Measurements from ENCODE around the gene GOLGA6L6. TPM values are rescaled to one million over a fixed set of nuclear protein-coding genes. Genes with fewer than 3 reads are reported as not detected.
"Not testable (repeated sequence)": the region's sequence is repeated elsewhere in the genome, so short reads cannot be mapped to it uniquely, and the experiment has no call there.

GOLGA6L6 gene
- polyA plus RNA-seq (2012; ENCODE audit: insufficient read depth, insufficient read length, low read depth): not detected

GRCh38 chr15:20541700-20542099, at the start of gene GOLGA6L6:
Gene GOLGA6L6 (minus strand): TSS chr15:20541800. CDS start chr15:20541709, 91 bp downstream.
- H3K9me3 ChIP-seq; H3K36me3 ChIP-seq; H3K27me3 ChIP-seq; H3K4me3 ChIP-seq (ENCODE audit: low read depth, low read length); H3K4me1 ChIP-seq: not testable (repeated sequence)
- DNase-seq: peak; percentile 15

DNA sequence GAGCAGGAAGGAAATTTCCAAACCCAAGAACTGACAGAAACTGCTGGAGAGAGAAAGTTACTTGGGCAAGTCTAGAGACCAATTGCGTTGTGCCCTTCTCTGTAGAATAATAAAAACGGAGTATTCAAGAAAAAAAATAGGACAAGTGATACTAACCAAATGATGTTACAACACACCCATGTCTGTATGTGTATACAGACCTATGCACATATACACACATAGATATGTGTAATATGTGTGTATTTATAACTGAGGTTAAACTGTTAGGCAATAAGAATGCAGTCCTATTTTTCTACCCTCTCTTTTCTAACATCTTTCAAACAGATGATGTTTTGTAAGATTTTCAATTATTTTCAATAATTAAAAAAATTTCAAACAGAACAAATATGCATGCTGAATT, 48.5 kb upstream of the GOLGA6L6 start:
- not testable (repeated sequence) for H3K27me3 ChIP-seq; H3K4me3 ChIP-seq (ENCODE audit: low read depth, low read length); DNase-seq; H3K36me3 ChIP-seq; H3K9me3 ChIP-seq; H3K4me1 ChIP-seq

GRCh38 chr15:20586821-20587220, 45.2 kb upstream of the GOLGA6L6 start:
- H3K4me1 ChIP-seq; H3K27me3 ChIP-seq; H3K36me3 ChIP-seq; H3K4me3 ChIP-seq (ENCODE audit: low read depth, low read length); DNase-seq; H3K9me3 ChIP-seq: not testable (repeated sequence)

DNA sequence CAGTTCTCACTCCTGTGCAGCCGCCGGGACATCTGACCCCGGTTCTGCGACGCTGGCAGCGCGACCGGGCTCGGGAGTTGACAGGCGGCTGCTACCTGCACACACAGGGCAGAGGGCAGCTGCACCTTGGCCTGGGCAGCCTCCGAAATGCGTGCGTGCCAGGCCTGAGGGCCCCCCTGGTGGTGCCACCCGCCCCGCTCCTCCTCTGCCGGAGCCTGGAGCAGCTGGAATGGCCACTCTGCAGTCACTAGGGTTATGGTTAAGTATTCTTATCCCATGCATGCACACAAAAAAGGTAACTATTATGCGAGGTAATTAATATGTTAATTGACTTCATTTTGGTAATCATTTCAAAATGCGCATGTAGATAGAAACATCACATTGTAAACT, 41.1 kb upstream of the GOLGA6L6 start:
- H3K27me3 ChIP-seq; H3K4me1 ChIP-seq; H3K36me3 ChIP-seq; H3K4me3 ChIP-seq (ENCODE audit: low read depth, low read length); H3K9me3 ChIP-seq; DNase-seq: not testable (repeated sequence)

- not testable (repeated sequence) for H3K9me3 ChIP-seq; H3K36me3 ChIP-seq; H3K27me3 ChIP-seq; H3K4me1 ChIP-seq; DNase-seq; H3K4me3 ChIP-seq (ENCODE audit: low read depth, low read length)
Observed at GRCh38 chr15:20582109-20582725, 40.6 kb upstream of the GOLGA6L6 start.

- not testable (repeated sequence) for H3K27me3 ChIP-seq; H3K4me3 ChIP-seq (ENCODE audit: low read depth, low read length); DNase-seq; H3K4me1 ChIP-seq; H3K9me3 ChIP-seq; H3K36me3 ChIP-seq
Observed at GRCh38 chr15:20581261-20582108, 39.9 kb upstream of the GOLGA6L6 start.

DNA sequence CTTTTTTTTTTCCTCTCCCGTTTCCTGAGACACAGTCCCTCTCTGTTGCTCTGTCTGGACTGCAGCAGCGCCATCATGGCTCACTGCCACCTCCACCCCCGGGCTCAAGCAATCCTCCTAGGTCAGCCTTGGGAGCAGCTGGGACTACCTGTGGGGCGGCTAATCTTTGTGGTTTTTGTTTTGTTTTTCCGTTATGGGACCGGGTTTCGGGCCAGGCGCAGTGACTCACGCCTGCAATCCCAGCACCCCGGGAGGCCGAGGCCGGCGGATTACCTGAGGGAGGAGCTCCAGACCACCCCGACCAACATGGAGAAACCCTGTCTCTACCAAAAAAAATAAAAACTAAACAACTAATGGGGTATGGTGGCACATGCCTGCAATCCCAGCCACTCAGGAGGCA, 38.1 kb upstream of the GOLGA6L6 start:
- not testable (repeated sequence) for H3K4me3 ChIP-seq (ENCODE audit: low read depth, low read length); DNase-seq; H3K9me3 ChIP-seq; H3K36me3 ChIP-seq; H3K4me1 ChIP-seq; H3K27me3 ChIP-seq

DNA sequence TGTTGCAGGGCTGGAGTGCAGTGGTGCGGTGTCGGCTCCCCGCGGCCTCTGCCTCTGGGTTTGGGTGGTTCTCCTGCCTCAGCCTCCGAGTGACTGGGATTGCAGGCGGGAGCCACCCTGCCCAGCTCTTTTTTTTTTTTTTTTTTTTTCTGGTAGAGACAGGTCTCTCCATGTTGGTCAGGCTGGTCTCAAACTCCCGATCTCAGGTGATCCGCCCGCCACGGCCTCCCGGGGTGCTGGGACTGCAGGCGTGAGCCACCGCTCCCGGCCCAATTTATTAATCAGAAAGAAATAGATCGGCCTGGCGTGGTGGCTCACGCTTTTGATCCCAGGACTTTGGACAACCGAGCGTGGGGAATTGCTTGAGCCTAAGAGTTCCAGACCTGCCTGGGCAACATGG, 9.7 kb upstream of the GOLGA6L6 start:
- DNase-seq; H3K4me3 ChIP-seq (ENCODE audit: low read depth, low read length); H3K36me3 ChIP-seq; H3K9me3 ChIP-seq; H3K4me1 ChIP-seq; H3K27me3 ChIP-seq: not testable (repeated sequence)

GRCh38 chr15:20505926-20506658, 35.5 kb downstream of the GOLGA6L6 start:
- not testable (repeated sequence) for H3K36me3 ChIP-seq; H3K27me3 ChIP-seq; H3K9me3 ChIP-seq; DNase-seq; H3K4me3 ChIP-seq (ENCODE audit: low read depth, low read length); H3K4me1 ChIP-seq

DNA sequence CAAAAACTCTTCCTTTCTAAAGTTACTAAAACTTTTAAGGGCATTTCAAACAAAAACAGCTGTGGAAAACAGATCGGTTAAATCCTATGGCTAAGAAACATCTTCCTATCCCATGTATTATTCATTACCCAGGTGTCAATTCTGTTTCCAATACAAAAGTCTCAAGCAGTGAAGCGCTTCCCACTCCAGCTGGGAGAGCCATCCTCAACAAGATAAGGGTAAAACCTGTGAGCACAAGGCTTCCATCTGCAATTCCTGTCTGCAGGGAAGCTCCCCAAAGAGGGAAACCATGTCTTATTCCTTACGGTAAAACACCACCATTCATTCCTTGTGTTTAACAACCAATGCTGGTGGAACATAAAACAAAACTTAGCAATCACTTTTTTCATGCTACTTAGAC, 38.8 kb downstream of the GOLGA6L6 start:
- not testable (repeated sequence) for H3K4me3 ChIP-seq (ENCODE audit: low read depth, low read length); H3K9me3 ChIP-seq; H3K4me1 ChIP-seq; DNase-seq; H3K36me3 ChIP-seq; H3K27me3 ChIP-seq

DNA sequence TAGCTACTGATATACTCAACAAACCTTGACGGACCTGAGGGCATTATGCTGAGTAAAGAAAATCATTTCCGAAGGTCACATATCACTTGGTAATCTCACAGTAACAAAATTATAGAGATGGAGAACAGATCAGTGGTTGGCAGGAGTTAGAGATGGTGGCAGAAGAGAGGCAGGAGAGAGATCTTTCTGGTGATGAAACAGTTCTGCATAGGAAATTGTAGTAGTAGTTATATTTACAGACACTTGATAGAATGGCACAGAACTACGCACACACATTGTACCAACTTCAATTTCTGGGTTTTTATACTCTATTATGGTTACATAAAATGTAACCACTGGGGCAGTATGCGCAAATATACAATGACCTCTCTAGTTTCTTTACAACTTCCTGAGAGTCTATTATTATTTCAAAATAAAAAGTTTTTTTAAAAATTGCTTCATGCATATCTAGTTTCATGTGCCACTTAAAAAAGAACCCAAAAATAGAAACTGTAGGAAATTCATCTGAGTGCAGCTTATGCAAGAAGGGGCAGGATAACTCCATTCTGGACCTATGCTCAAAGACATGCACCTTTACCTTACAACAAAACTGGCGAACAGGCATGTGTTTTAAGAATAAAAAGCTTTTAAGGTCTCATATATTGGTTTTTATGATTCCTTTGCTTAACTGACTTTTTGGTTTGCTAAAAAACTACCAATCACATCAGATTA, 39.9 kb downstream of the GOLGA6L6 start:
- not testable (repeated sequence) for H3K36me3 ChIP-seq; H3K27me3 ChIP-seq; DNase-seq; H3K4me1 ChIP-seq; H3K4me3 ChIP-seq (ENCODE audit: low read depth, low read length); H3K9me3 ChIP-seq

DNA sequence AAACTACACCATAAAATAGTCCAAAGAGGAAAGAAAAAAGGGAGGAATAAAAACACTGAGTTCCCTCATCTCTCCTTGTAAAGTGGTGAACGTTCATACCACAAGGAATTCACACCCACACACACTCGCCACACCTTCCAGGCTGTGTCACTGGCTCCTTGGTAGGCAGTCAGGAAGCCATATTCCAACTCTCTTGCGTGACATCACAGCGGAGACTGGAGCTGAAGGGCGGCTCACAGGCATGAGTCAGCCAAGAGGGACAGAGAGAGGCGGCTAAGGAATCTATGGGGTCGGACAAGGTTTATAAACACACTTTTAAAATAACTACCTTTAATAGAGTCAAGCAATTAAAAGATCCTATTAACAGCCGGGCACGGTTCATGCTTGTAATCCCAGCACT, 43.8 kb downstream of the GOLGA6L6 start:
- not testable (repeated sequence) for H3K4me1 ChIP-seq; H3K4me3 ChIP-seq (ENCODE audit: low read depth, low read length); H3K27me3 ChIP-seq; H3K9me3 ChIP-seq; DNase-seq; H3K36me3 ChIP-seq

DNA sequence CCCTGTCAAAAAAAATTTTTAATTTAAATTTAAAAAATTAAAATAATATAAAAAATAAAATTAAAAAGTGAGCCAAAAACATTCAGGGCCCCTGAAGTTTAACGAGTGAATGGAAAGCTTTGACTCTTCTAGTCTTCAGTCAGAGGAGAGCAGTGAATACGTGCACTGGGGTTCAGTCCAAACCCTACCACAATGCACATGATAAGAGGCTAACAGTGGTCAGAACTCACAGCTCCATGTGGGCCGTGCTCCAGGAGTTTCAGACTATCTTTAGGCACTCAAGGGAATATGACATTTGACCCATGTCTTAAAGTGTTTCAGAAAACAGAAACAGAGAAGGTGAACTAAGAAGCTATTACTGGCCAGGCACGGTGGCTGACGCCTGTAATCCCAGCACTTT, 48.6 kb downstream of the GOLGA6L6 start:
- DNase-seq: not testable (repeated sequence)

DNA sequence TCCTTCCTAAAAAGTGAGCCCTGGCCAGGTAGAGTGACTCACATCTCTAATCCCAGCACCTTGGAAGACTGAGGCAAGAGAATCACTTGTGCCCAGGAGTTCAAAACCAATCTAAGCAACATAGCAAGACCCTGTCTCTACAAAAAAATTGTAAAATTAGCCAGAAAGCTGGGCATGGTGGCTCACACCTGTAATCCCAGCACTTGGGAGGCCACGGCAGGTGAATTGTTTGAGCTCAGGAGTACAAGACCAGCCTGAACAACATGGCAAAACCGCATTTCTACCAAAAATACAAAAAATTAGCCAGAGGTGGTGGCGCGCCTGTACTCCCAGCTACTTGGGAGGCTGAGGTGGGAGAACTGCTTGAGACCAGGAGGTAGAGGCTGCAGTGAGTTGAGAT, 49.0 kb downstream of the GOLGA6L6 start:
- H3K4me3 ChIP-seq (ENCODE audit: low read depth, low read length): not testable (repeated sequence)

More for the DNA sequence above, 48.6 kb downstream of the GOLGA6L6 start:
- H3K9me3 ChIP-seq; H3K4me1 ChIP-seq; H3K27me3 ChIP-seq; H3K36me3 ChIP-seq; H3K4me3 ChIP-seq (ENCODE audit: low read depth, low read length): not testable (repeated sequence)

GRCh38 chr15:20489320-20489719, 52.3 kb downstream of the GOLGA6L6 start:
- H3K4me1 ChIP-seq; H3K9me3 ChIP-seq; H3K4me3 ChIP-seq (ENCODE audit: low read depth, low read length); H3K27me3 ChIP-seq; DNase-seq; H3K36me3 ChIP-seq: not testable (repeated sequence)

More for the DNA sequence above, 49.0 kb downstream of the GOLGA6L6 start:
- not testable (repeated sequence) for H3K36me3 ChIP-seq, H3K27me3 ChIP-seq, DNase-seq, H3K4me1 ChIP-seq, H3K9me3 ChIP-seq
